ENCODE results near the gene GINS3.

GRCh38 chr16:58361726-58362125 is 30.5 kb upstream of the GINS3 start:
- no peak for TF ChIP-seq CTCF (IDR thresholded peaks at IDR 0.05)
- no peak for TF ChIP-seq POLR2A (IDR thresholded peaks at IDR 0.05; ENCODE audit: low read depth)
- TF ChIP-seq POLR2AphosphoS5 (IDR thresholded peaks at IDR 0.05) = no peak
